Caki2 (cell line): Measurements from ENCODE around the gene PTPRN2. TPM values are rescaled to one million over a fixed set of nuclear protein-coding genes. Genes with fewer than 3 reads are reported as not detected.
"Not testable (repeated sequence)": the region's sequence is repeated elsewhere in the genome, so short reads cannot be mapped to it uniquely, and the experiment has no call there.

Source experiments
- DNase-seq: peaks from one replicate; pipeline ENCODE4 v3.0.0-alpha.2; 2015; ENCODE audit warnings: low read depth
- in situ Hi-C: cut with HindIII; loops from 2 replicates; pipeline ENCODE4 v1.10.0; 2016; ENCODE audit warnings: low sequenced_read_pairs, low pct_unique_long_range_greater_than_20kb, mixed read lengths
- total RNA-seq: library from RNA; depleted of rRNA; stranded (reverse); fragments of >200 nt; shearing (Covaris generic); gene quantifications from 2 replicates; pipeline ENCODE4 v1.2.3, GENCODE V29; 2014; ENCODE audit warnings: low replicate concordance

Gene PTPRN2
- total RNA-seq, 1 experiment from 2014 or later, result 0.88 TPM

GRCh38 chr7:157575777-157576176, 1011.8 kb downstream of the PTPRN2 start:
- DNase-seq, result no peak
- in situ Hi-C loops, result no loop called here

DNA sequence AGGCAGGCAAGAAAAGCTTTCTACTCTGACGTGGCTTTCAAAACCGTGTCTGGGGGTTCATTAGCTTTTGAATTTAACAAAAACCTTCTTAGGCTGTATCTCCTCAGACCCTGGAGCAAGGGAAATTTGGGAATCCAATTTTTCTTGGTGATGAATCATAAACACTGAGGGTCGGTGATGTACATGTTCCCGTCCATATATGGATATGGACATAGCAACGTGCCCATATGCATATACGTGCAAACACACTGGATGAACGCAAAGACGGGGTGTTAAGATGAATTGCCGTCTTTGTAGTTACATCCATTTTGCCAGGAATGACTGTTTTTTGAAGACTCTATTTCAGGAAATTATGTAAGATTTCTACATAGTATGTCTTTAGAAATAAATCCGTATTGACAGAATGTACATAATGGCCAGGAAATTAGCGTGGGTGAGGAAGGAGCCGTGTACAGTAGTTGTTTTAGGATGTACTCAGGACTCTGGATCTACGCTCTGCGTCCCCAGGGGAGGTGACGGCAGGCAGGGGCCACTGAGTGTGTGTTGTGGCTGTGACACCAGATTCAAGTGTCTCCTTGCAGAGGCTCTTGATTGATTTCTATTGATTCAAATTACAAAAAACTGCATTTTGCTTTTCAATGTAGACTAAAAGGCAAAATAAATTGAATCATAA, 1012.6 kb downstream of the PTPRN2 start:
- in situ Hi-C loops, result no loop called here
- no peak for DNase-seq

DNA sequence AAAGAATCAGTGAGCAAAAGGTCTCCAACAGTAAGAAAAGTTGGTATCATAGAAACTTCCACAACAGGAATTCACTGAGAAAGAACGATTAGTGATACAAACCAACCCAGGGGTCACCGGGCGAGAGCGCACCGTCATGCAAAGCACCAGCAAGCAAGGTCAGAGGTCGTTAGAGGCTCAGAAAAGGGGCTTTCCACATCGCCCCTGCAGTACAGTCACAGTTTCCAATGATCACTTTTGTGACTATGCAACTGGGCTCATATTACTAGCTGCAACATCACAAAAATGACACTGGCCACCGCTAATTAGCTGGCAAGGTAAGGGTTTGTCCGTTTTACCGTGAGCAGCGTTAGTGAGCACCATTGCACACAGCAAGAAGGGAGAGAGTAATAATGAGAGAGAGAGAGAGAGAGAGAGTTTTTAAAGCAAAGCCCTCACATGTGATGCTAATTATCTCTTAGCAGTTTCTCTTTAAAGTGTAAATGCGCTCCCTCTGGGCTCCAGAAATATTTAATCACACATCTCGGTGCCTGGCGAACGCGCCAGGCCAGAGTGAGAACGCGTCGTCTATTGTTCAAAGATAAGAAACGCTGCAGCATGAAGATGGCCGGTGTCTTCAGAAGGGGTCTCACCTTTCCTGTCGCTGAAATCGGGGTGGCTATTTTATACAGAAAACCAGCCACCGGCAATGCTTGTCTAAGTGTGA, 1013.4 kb downstream of the PTPRN2 start:
- DNase-seq, result peak; percentile 38
- in situ Hi-C loops, result no loop called here

DNA sequence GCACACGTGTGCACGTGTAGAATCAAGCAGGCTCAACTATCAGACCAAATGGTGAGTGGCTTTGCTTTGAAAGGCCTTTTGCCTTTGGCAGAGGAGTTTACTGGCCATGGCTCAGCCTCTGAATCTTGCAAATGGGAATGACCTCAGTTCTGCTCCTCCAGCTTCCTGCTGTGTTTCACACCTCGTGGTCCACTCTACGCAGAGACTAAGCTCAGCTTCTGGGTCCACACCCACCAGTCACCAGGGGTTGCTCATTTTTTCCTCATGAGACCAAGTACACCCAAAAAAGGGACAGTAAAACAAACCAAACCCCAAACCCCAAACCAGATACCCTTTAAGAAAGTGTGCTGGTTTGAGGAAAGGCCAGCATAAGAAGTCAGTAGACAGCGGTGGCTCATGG, 1014.4 kb downstream of the PTPRN2 start:
- DNase-seq, result no peak
- in situ Hi-C loops, result no loop called here

DNA sequence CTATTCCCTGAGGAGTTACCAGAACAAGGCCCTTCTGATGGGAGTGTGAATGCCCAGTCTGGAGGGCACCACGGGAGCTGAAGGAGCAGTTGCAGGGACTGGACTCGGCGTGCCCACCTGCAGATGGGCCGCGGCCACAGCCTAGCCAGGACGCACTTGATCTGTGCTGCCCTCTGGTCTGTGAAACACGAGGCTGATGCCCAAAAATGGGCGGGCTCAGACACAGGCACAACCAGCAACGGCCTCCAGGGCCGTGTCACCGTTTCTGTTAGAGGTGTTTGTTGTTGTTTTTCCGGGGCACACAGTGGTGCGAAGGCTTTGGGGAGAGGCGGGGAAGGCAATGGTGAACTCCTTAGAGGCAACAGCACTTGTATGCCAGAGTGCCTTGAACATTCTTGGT, 1015.0 kb downstream of the PTPRN2 start:
- no peak for DNase-seq
- in situ Hi-C loops, result no loop called here

DNA sequence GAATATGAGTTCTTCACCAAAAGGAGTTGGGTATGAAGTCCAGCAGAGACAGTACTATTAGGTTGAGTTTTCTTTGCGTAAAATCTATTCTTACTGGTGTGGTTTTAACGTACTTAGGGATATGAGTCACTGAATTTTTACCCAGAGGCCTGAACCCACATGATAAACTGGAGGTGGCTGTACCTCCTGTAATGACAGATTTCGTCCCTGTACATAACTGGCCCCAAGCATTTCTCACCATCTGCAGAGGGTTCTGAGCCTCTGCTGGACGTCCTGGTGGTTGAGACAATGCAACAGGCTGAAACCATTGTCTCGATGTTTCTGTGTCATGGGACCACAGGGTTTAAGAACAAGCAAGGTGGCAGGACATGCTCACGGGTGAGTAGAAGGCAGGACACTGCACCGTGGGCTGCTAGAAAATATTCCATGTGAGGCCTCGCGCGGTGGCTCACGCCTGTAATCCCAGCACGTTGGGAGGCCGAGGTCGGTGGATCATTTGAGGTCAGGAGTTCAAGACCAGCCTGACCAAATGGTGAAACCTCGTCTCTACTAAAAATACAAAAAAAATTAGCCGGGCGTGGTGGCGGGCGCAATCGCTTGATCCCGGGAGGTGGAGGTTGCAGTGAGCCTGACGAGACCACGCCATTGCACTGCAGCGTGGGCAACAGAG, 1017.0 kb downstream of the PTPRN2 start:
- DNase-seq, result no peak
- in situ Hi-C loops, result no loop called here

- in situ Hi-C loops, result no loop called here
- no peak for DNase-seq
Observed at GRCh38 chr7:157569967-157570366, 1017.7 kb downstream of the PTPRN2 start.

DNA sequence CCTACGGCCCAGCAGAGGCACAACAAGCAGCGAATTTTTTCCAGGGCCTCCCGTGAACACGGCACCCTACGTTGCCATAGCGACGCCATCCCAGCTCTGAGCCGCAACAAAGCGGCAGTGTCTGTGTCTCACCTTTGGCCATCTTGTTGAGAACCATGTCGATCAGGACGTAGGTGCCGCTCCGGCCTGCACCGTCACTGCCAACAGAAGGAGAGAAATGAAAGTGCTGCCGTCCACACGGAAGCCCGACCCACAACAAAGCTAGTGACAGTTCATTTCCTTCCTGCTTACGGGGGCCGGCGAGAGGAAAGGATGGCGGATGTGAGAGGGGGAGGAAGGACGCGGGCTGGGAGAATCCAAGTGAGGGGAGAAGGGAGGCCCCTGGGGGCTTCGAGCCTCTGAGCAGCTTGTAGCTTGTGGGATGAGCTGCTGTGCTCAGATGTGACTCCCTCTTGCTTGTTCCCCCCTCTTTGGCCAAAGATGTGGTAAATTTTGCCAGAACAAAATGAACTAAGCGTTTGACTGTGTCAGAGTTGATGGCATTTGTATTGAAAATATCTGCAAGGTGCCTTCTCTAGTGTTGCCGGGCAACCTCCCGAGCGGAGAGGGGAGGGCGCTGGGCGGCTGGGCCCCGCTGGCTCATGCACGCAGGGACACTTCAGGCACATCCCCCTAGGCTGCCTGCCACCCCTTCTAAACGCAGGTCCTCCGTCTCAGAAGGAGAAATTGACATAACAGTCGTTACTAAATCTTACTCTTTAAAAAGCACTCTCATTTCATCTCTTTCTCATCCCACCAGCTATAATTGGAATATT, 1018.6 kb downstream of the PTPRN2 start:
- in situ Hi-C loops, result no loop called here
- no peak for DNase-seq

DNA sequence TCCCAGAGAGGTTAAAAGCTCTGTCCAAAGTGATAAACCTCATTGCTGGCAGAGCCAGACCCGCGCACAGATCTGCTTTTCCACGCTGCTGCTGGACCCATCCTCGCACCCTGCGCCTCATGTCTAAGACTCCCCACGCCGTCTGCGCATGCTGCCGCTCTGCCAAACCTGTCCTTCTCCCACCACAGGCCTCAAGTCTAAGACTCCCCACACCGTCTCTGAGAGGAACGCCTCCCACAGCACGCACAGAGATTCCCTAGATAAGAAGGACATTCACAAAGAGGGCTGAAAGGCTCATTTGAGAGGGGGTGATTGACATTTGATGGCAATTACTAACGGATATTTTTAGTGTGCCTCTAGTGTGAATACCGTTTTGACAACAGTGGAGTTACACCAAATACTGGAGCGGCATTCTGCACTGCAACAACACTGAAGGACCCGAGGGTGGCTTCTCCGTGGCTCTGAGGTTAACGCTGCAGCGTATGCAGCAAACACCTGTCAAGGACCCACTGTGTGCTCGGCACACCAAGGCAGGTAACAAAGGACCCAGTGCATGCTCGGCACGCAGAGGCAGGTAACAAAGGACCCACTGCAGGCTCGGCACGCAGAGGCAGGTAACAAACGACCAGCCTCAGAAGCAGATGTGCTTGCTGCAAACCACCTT, 1019.4 kb downstream of the PTPRN2 start:
- in situ Hi-C loops, result no loop called here
- DNase-seq, result no peak

DNA sequence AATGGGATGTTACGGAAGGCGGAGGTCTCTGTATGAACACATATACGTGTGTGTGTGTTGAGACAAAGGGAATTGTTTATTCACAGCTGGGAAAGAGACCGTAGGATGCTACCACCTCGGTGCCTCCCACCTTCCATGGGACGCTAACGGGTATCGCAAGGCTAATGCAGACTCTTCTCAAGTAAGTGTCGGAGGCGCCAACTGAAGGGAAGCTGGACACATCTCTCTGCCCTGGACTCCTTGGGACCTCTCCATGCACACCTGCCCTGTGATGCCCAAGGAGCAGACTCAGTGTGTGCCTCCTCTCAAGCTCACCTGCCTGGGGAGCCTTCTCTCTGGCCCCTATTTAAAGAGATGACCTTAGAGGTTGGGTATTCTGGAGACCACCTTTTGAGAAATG, 1020.0 kb downstream of the PTPRN2 start:
- in situ Hi-C loops, result no loop called here
- no peak for DNase-seq

- in situ Hi-C loops, result no loop called here
- no peak for DNase-seq
Observed at GRCh38 chr7:157566631-157567006, 1021.0 kb downstream of the PTPRN2 start.

DNA sequence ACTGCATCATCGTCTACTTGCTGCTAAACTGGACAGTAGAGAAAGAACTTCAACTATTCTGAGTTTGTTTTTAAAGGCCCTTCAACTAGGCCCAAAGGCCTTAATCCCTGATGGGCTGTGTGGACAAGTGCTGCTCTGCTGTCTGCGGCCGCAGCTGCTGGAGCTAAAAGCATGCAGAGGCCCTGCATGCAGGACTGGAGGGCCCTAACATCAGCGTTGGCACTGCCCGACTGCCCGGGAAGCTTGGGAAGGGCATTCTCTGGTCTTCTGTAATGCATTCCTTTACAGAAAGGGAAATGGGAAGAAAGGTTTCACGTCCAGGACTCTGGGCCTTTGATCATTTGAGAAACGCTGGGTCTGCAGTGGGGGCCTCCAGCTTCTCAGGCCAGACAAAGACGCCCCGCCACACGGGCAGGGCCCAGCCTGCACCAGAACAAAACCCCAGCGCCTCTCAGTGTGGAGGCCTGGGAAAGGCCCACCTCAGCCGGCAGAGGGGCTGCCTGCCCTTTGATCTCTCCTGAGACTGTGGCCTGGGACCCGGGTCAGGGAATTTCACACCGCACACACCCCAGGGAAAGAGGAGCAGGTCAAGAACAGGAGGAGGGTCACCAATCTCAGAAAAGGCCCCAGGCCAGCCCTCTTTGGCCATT, 1021.5 kb downstream of the PTPRN2 start:
- DNase-seq, result no peak
- in situ Hi-C loops, result no loop called here

- in situ Hi-C loops, result no loop called here
- DNase-seq, result no peak
Observed at GRCh38 chr7:157565201-157565626, 1022.4 kb downstream of the PTPRN2 start.

GRCh38 chr7:157564517-157565177, 1023.0 kb downstream of the PTPRN2 start:
- peak; percentile 78 for DNase-seq
- in situ Hi-C loops, result no loop called here

GRCh38 chr7:157563467-157564135, 1024.0 kb downstream of the PTPRN2 start:
- in situ Hi-C loops, DNase-seq: not testable (repeated sequence)

DNA sequence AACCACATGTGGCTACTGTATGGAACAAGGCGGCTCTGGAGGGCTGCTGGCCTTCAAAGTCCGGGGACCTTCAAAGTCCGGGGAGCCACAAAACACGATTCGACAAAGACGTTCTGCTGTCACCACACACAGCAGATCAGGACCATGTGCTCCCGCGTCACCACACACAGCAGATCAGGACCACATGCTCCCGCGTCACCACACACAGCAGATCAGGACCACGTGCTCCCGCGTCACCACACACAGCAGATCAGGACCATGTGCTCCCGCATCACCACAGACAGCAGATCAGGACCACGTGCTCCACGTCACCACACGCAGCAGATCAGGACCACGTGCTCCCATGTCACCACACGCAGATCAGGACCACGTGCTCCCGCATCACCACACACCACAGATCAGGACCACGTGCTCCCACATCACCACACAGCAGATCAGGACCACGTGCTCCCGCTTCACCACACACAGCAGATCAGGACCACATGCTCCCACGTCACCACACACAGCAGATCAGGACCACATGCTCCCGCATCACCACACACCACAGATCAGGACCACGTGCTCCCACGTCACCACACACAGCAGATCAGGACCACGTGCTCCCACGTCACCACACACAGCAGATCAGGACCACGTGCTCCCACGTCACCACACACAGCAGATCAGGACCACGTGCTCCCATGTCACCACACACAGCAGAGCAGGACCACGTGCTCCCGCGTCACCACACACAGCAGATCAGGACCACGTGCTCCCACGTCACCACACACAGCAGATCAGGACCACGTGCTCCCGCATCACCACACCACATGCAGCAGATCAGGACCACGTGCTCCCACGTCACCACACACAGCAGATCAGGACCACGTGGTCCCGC, 1024.9 kb downstream of the PTPRN2 start:
- in situ Hi-C loops, DNase-seq: not testable (repeated sequence)
